CD4-positive, alpha-beta T cell treated with Interferon alpha-2 for 1 hour (primary cell): ENCODE results near the gene STRIT1.
"Not testable (repeated sequence)": the region's sequence is repeated elsewhere in the genome, so short reads cannot be mapped to it uniquely, and the experiment has no call there.

ENCODE experiments used
- DNase-seq, 2 donors: peaks; one replicate each; pipeline ENCODE4 v3.0.0-alpha.2; 2020 to 2022

The STRIT1 gene

GRCh38 chr3:155262855-155263254 lies 30.6 kb downstream of the STRIT1 start:
- DNase-seq = not testable (repeated sequence)

GRCh38 chr3:155262295-155262694 lies 31.2 kb downstream of the STRIT1 start:
- no peak for DNase-seq

GRCh38 chr3:155254445-155254844 lies 39.0 kb downstream of the STRIT1 start:
- DNase-seq = no peak

- no peak for DNase-seq
Observed at GRCh38 chr3:155252535-155252934, 40.9 kb downstream of the STRIT1 start.

GRCh38 chr3:155252021-155252420 lies 41.5 kb downstream of the STRIT1 start:
- no peak for DNase-seq

GRCh38 chr3:155248531-155249187 lies 44.8 kb downstream of the STRIT1 start:
- no peak for DNase-seq

GRCh38 chr3:155244699-155245098 lies 48.8 kb downstream of the STRIT1 start:
- DNase-seq = no peak

- DNase-seq = no peak
Observed at GRCh38 chr3:155244216-155244615, 49.3 kb downstream of the STRIT1 start.

GRCh38 chr3:155243512-155243921 lies 50.0 kb downstream of the STRIT1 start:
- no peak for DNase-seq

GRCh38 chr3:155242342-155242741 lies 51.1 kb downstream of the STRIT1 start:
- no peak for DNase-seq

GRCh38 chr3:155241579-155241978 lies 51.9 kb downstream of the STRIT1 start:
- DNase-seq = no peak
